H1 (cell line): Measurements from ENCODE around the gene SMIM10. TPM values are rescaled to one million over a fixed set of nuclear protein-coding genes. Genes with fewer than 3 reads are reported as not detected.
A peak's percentile ranks its signal among the peaks of the same experiment; 100 is the strongest.

Experiments used
- CEBPB ChIP-seq: IDR thresholded peaks from 2 replicates; pipeline ENCODE4 v1.6.1; 2012; ENCODE audit warnings: low read depth, low read length
- CTBP2 ChIP-seq: IDR thresholded peaks from 2 replicates; pipeline ENCODE4 v1.7.0; 2011; ENCODE audit warnings: borderline replicate concordance, mild to moderate bottlenecking, moderate library complexity, mixed read lengths, low read length; ENCODE audit not compliant: insufficient read depth, insufficient read length
- EGR1 ChIP-seq: IDR thresholded peaks from 2 replicates; pipeline ENCODE4 v1.6.1; 2011; ENCODE audit warnings: low read depth, low read length, borderline replicate concordance
- KDM5A ChIP-seq: fragments of 200-600 bp; IDR thresholded peaks from 2 replicates; pipeline ENCODE4 v1.7.1; 2012; ENCODE audit warnings: mild to moderate bottlenecking, low read length, inconsistent platforms, mixed read lengths
- POLR2A ChIP-seq, 2 experiments: IDR thresholded peaks; 1 replicate in 1 of 2; 2 replicates in 1 of 2; pipeline ENCODE4 v1.6.1; 2011; ENCODE audit warnings: low read depth in 2 of 2, low read length in 2 of 2, mild to moderate bottlenecking in 2 of 2; ENCODE audit errors: control extremely low read depth in 1 of 2
- POLR2AphosphoS5 ChIP-seq: IDR thresholded peaks from 2 replicates; pipeline ENCODE4 v1.6.1; 2011; ENCODE audit warnings: low read depth, low read length
- SIN3A ChIP-seq, 2 experiments: IDR thresholded peaks in 1 of 2; conservative IDR thresholded peaks in 1 of 2; 2 replicates each; pipeline ENCODE4 v1.6.1; 2011 to 2012; ENCODE audit warnings: low read length in 2 of 2, improper control_type of control experiment in 1 of 2, low read depth in 1 of 2, mild to moderate bottlenecking in 1 of 2
- SUZ12 ChIP-seq: fragments of 200-600 bp; sonication (generic); IDR thresholded peaks from 2 replicates; pipeline ENCODE4 v1.6.1; 2012; ENCODE audit warnings: mild to moderate bottlenecking, inconsistent platforms, low read length, moderate library complexity, mixed read lengths
- TAF7 ChIP-seq: optimal IDR thresholded peaks from 2 replicates; pipeline ENCODE3; 2011; ENCODE audit warnings: low read depth, mild to moderate bottlenecking, inconsistent platforms, low read length, moderate library complexity, borderline replicate concordance
- TCF12 ChIP-seq: IDR thresholded peaks from 2 replicates; pipeline ENCODE4 v1.6.1; 2011; ENCODE audit warnings: low read depth, mild to moderate bottlenecking, low read length
- TEAD4 ChIP-seq: IDR thresholded peaks from 2 replicates; pipeline ENCODE4 v1.6.1; 2012; ENCODE audit warnings: low read depth, low read length, inconsistent platforms, mixed read lengths
- YY1 ChIP-seq: IDR thresholded peaks from 2 replicates; pipeline ENCODE4 v1.6.1; 2011; ENCODE audit warnings: low read depth, mild to moderate bottlenecking, low read length
- polyA plus RNA-seq, 7 experiments: library from polyadenylated mRNA; depleted of rRNA in 3 of 7; stranded (reverse) in 5 of 7; unstranded in 2 of 7; fragments of >200 nt in 5 of 7; fragments of 200-250 nt in 2 of 7; gene quantifications; 1 replicate in 5 of 7; 2 replicates in 1 of 7; 4 replicates in 1 of 7; pipeline versions ENCODE4 v1.2.1 to v1.2.3, GENCODE V29; 2011 to 2013; ENCODE audit warnings: missing spikeins in 2 of 7, mixed read lengths in 2 of 7
- total RNA-seq: library from RNA; stranded (reverse); fragmentation: NEBNext Ultra II Directional; extraction: Animal tissue kit (Norgen Biotek cat#: 25700); gene quantifications from 2 replicates; pipeline ENCODE4 v1.2.1, GENCODE V29; 2021
- TF ChIP-seq, protein P1 (sequence below): IDR thresholded peaks from 2 replicates; pipeline ENCODE4 v1.6.1; 2012; ENCODE audit warnings: inconsistent platforms

SMIM10 gene
- total and polyA plus RNA-seq, 2 of the 8 experiments (the other 6 are each of a cell fraction or from before 2014, with no cell fraction given), result 2.3 to 2.8 TPM

DNA sequence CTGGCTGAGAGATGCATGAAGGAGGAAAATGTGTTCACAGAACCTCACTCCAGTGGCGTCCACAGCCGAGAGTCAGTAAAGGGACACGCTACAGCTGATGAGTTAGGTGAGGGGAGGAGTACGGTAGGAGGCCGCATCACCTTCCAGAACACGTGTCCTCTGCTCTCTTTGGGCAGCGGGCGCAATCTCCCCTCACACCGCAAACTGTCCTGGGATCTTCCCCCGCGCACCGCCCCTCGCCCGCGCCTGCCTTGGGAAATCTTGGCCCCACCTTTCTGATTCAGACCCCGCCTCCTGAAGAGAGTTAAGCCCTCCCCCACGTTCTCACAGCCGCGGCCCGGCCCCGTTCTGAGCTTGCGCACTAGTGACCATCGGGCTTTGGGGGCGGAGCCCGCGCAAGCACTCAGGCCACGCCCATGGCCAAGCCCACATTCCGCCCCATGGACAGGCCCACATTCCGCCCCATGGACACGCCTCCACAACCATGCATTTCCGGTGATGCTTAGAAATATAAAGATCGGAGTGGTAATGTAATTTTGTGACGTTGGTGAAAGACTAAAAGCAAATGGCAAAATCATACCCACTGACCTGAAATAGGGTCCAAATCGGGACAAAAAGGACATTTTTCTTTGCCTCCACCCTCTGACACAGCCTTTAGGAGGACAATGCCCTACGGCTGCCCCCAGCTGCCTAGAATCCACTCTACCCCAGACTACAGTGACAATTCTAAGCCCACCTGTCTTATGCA, 13.3 kb downstream of the SMIM10 start (continued):
- TF ChIP-seq SIN3A (conservative IDR thresholded peaks at IDR 0.05 in 1 of 2, IDR thresholded peaks at IDR 0.05 in 1 of 2; ENCODE audit: low read depth in 1 of 2, low read length in 2 of 2), result no peak
- TF ChIP-seq CEBPB, result no peak
- no peak for TF ChIP-seq YY1
- no peak for TF ChIP-seq TCF12
- no peak for TF ChIP-seq CTBP2
- peak; percentile 74 for TF ChIP-seq POLR2AphosphoS5
- no peak for TF ChIP-seq EGR1
- TF ChIP-seq KDM5A, result no peak
- TF ChIP-seq SUZ12, result no peak
- TF ChIP-seq, protein P1, sequence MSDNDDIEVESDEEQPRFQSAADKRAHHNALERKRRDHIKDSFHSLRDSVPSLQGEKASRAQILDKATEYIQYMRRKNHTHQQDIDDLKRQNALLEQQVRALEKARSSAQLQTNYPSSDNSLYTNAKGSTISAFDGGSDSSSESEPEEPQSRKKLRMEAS, result peak; percentile 89
- no peak for TF ChIP-seq TAF7
- peak; percentile 90 for TF ChIP-seq TEAD4
- TF ChIP-seq POLR2A (IDR thresholded peaks at IDR 0.05; ENCODE audit: control extremely low read depth in 1 of 2, low read depth in 2 of 2, low read length in 2 of 2), result 0 out of 3 replicates have a peak, but pooled peaks of 1 of the 2 experiments have one; percentile 37
- TF ChIP-seq, all 59 proteins: peak for 6
